AG04449 (cell line): Measurements from ENCODE around the gene GABRR1.

Experiments used
- CTCF ChIA-PET: fragments of 350-600 bp; formaldehyde crosslinking; extraction: SDS; loops from one replicate; lab custom pipeline; 2021; ENCODE audit warnings: antibody characterized with exemption; lab: Yijun Ruan, JAX
- POLR2A ChIA-PET: fragments of 400-600, 350-600 bp; formaldehyde crosslinking; extraction: SDS; loops from one replicate; lab custom pipeline; 2020; ENCODE audit warnings: antibody characterized with exemption, inconsistent platforms; lab: Yijun Ruan, JAX
- DNase-seq: peaks from one replicate; pipeline ENCODE4 v3.0.0-alpha.2; 2010; ENCODE audit warnings: low read depth, low spot score
- H3K4me3 ChIP-seq: 2 replicates; pipeline ENCODE4 v1.5.1; 2011; ENCODE audit warnings: low read depth, mild to moderate bottlenecking, control low read depth, low read length
- CTCF ChIP-seq: IDR thresholded peaks from one replicate; pipeline ENCODE4 v1.5.1; 2011; ENCODE audit warnings: mild to moderate bottlenecking, moderate library complexity, low read length, control low read depth, inconsistent platforms; ENCODE audit not compliant: insufficient read depth; ENCODE audit errors: missing control alignments

The GABRR1 gene

GRCh38 chr6:89257346-89257745 lies 40.2 kb upstream of the GABRR1 start:
- POLR2A ChIA-PET: no interaction called here
- no peak for DNase-seq
- no peak for TF ChIP-seq CTCF
- CTCF ChIA-PET: interaction anchor here (1.1 kb wide), 1 partner anchor 17 kb away, joined by 3 read pairs; no protein-coding TSS in a partner anchor
- no peak overlapping the region for H3K4me3 ChIP-seq

- TF ChIP-seq CTCF: no peak
- POLR2A ChIA-PET: interaction anchor here (0.6 kb wide), 1 partner anchor 8 kb away, joined by 3 read pairs; no protein-coding TSS in a partner anchor
- no peak overlapping the region for H3K4me3 ChIP-seq
- CTCF ChIA-PET: interaction anchor here (1.6 kb wide), 1 partner anchor 12 kb away, joined by 6 read pairs; no protein-coding TSS in a partner anchor
- no peak for DNase-seq
Measured at GRCh38 chr6:89255417-89255816, 38.3 kb upstream of the GABRR1 start.

- CTCF ChIA-PET: interaction anchor here (1.6 to 2.2 kb wide), 2 partner anchors 11 to 12 kb away, joined by 6 to 7 read pairs; no protein-coding TSS in a partner anchor
- TF ChIP-seq CTCF: no peak
- no peak overlapping the region for H3K4me3 ChIP-seq
- DNase-seq: no peak
- POLR2A ChIA-PET: no interaction called here
Measured at GRCh38 chr6:89254569-89254968, 37.4 kb upstream of the GABRR1 start.

- ChIA-PET CTCF (interaction anchor here (2.0 to 2.2 kb wide), 2 partner anchors 9 to 11 kb away, joined by 7 read pairs; no protein-coding TSS in a partner anchor), POLR2A (no interaction called here)
- DNase-seq: no peak
- H3K4me3 ChIP-seq: no peak overlapping the region
- no peak for TF ChIP-seq CTCF
Measured at GRCh38 chr6:89252907-89253306, 35.7 kb upstream of the GABRR1 start.

- H3K4me3 ChIP-seq: no peak overlapping the region
- ChIA-PET POLR2A (no interaction called here), CTCF (interaction anchor here (0.6 to 2.0 kb wide), 2 partner anchors 8 to 12 kb away, joined by 3 to 7 read pairs; no protein-coding TSS in a partner anchor)
- TF ChIP-seq CTCF: no peak
- DNase-seq: no peak
Measured at GRCh38 chr6:89251976-89252375, 34.8 kb upstream of the GABRR1 start.

- H3K4me3 ChIP-seq: no peak overlapping the region
- TF ChIP-seq CTCF: no peak
- ChIA-PET CTCF (interaction anchor here (2.0 kb wide), 1 partner anchor 8 kb away, joined by 7 read pairs; no protein-coding TSS in a partner anchor), POLR2A (no interaction called here)
- DNase-seq: no peak
Measured at GRCh38 chr6:89251170-89251569, 34.0 kb upstream of the GABRR1 start.
